ENCODE data around the gene SHB. TPM values are rescaled to one million over a fixed set of nuclear protein-coding genes. Genes with fewer than 3 reads are reported as not detected.

SHB gene
- total and polyA plus RNA-seq, 2 of the 13 experiments (the other 11 are each of a cell fraction or from before 2014, with no cell fraction given) = 19.4 to 20.7 TPM

GRCh38 chr9:38083858-38084555, 15.0 kb upstream of the SHB start:
- H3K27me3 ChIP-seq (ENCODE audit: control insufficient read depth in 1 of 2, insufficient read depth in 2 of 2, low read length in 2 of 2) = peaks cover 3 to 22% of the 10 kb centered on the region in 2 experiments; a peak in 4 of 5 replicates
- H3K4me1 ChIP-seq (ENCODE audit: insufficient read depth, low read length) = peaks cover 15% of the 10 kb centered on the region
- no peaks in the 10 kb centered on the region for H3K79me2 ChIP-seq (ENCODE audit: insufficient read depth, low read length)
- H4K20me1 ChIP-seq (ENCODE audit: insufficient read depth, low read length) = no peaks in the 10 kb centered on the region
- no peak overlapping the region for H3K27ac ChIP-seq (ENCODE audit: extremely low read length, insufficient read depth, low read length)
- no peak for FAIRE-seq
- no peaks in the 10 kb centered on the region for H3K9me3 ChIP-seq (ENCODE audit: low read length)
- H3K9ac ChIP-seq (ENCODE audit: insufficient read depth, low read depth, low read length) = no peak overlapping the region
- ATAC-seq = no peak
- BruUV-seq (replicated peaks) = no TSS peak
- in situ Hi-C loops (cut with HindIII; ENCODE audit: extremely low pct_ligation_motif_present, low pct_unique_long_range_greater_than_20kb) = no loop called here
- WGBS (ENCODE audit: low lambda C conversion rate) = 15% methylated on average over 7 of the region's 10 CpGs
- no peak overlapping the region for H3K4me3 ChIP-seq (replicated peaks in 1 of 3; ENCODE audit: insufficient read depth in 1 of 3, low read depth in 2 of 3, low read length in 3 of 3)
- no peak for DNase-seq (ENCODE audit: low spot score)
- TF ChIP-seq SRSF9 (IDR thresholded peaks at IDR 0.05; ENCODE audit: borderline replicate concordance, insufficient read depth, low read depth, low read length, poor library complexity, severe bottlenecking) (no peak), ZNF460 (CRISPR knock-in tag; IDR thresholded peaks at IDR 0.05; ENCODE audit: borderline replicate concordance) (no peak), AHDC1 (CRISPR knock-in tag; IDR thresholded peaks at IDR 0.05; ENCODE audit: borderline replicate concordance) (no peak), KDM3A (CRISPR knock-in tag; IDR thresholded peaks at IDR 0.05; ENCODE audit: low read depth) (no peak), NAIF1 (CRISPR knock-in tag; IDR thresholded peaks at IDR 0.05; ENCODE audit: borderline replicate concordance) (no peak), MED8 (CRISPR knock-in tag; IDR thresholded peaks at IDR 0.05; ENCODE audit: insufficient replicate concordance) (no peak), KAT7 (CRISPR knock-in tag; IDR thresholded peaks at IDR 0.05; ENCODE audit: borderline replicate concordance) (no peak), REST (IDR thresholded peaks at IDR 0.05; ENCODE audit: borderline replicate concordance in 1 of 2, low read depth in 1 of 2, low read length in 2 of 2) (no peak), TAF15 (IDR thresholded peaks at IDR 0.05; ENCODE audit: low read depth, low read length, poor library complexity, severe bottlenecking) (no peak), NR0B2 (CRISPR knock-in tag; IDR thresholded peaks at IDR 0.05) (no peak), STAT5B (CRISPR knock-in tag; IDR thresholded peaks at IDR 0.05) (no peak)
- POLR2A ChIA-PET = no interaction called here
- no peak overlapping the region for H2AFZ ChIP-seq (ENCODE audit: low read length)
- no peaks in the 10 kb centered on the region for H3K36me3 ChIP-seq (replicated peaks in 1 of 2; ENCODE audit: control insufficient read depth in 1 of 2, insufficient read depth in 2 of 2, low read length in 2 of 2)
- CTCF ChIA-PET (ENCODE audit: low intra/inter-chr PET ratio, low total read pairs) = no interaction called here
- intact Hi-C loops (cut with micrococcal nuclease; ENCODE audit: unreplicated experiment) = loop anchor here (1.0 kb wide), 1 partner anchor 82 kb away; no protein-coding TSS in a partner anchor
- H3K4me2 ChIP-seq (ENCODE audit: low read depth, low read length) = no peak overlapping the region

All from HepG2 (cell line).